MG63 (cell line): ENCODE results near the gene FAM120B. TPM values are rescaled to one million over a fixed set of nuclear protein-coding genes. Genes with fewer than 3 reads are reported as not detected.
A peak's percentile ranks its signal among the peaks of the same experiment; 100 is the strongest.

Experiments used
- DNase-seq: peaks from one replicate; pipeline ENCODE4 v3.0.0-alpha.2; 2020
- H3K27me3 ChIP-seq: fragments of 250-450 bp; sonication (Bioruptor Pico); 2 replicates; pipeline ENCODE4 v1.5.1; 2020; ENCODE audit warnings: mild to moderate bottlenecking, moderate library complexity
- H3K36me3 ChIP-seq: fragments of 250-450 bp; sonication (Bioruptor Pico); 2 replicates; pipeline ENCODE4 v1.5.1; 2020; ENCODE audit warnings: mild to moderate bottlenecking, moderate library complexity
- H3K4me3 ChIP-seq: fragments of 250-450 bp; sonication (Bioruptor Pico); 2 replicates; pipeline ENCODE4 v1.5.1; 2020; ENCODE audit warnings: mild to moderate bottlenecking, moderate library complexity
- H3K9me3 ChIP-seq: fragments of 250-450 bp; sonication (Bioruptor Pico); 2 replicates; pipeline ENCODE4 v1.5.1; 2020; ENCODE audit warnings: mild to moderate bottlenecking, moderate library complexity
- total RNA-seq: library from RNA; depleted of rRNA; stranded (reverse); fragments of >200 nt; shearing (Covaris generic); gene quantifications from 2 replicates; pipeline ENCODE4 v1.2.3, GENCODE V29; 2014; ENCODE audit warnings: low replicate concordance

The FAM120B gene
- total RNA-seq, 1 experiment from 2014 or later = 11.5 TPM

- Histone ChIP-seq H3K36me3 (no peaks in the 10 kb centered on the region), H3K4me3 (peak overlapping the region; percentile 31), H3K9me3 (no peaks in the 10 kb centered on the region), H3K27me3 (peaks cover 50% of the 10 kb centered on the region)
- peak; percentile 54 for DNase-seq
These were observed 15.1 kb upstream of the FAM120B start for GRCh38 chr6:170291271-170292110.

DNA sequence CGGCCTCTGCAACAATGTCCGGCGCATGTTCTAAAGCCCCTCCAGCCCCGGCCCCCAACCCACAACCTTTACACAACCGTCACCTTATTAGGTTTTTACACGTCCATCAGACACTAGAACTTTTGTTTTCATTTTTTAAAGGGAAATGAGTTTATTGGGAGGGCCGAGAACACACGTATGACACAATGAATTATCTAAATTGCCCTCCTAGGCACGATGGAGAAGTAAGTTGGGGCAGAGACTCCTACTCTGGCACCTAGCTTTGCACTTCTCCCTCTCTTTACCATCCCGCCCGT, 14.5 kb upstream of the FAM120B start:
- no peak overlapping the region for H3K4me3 ChIP-seq
- H3K36me3 ChIP-seq = no peaks in the 10 kb centered on the region
- DNase-seq = no peak
- no peaks in the 10 kb centered on the region for H3K9me3 ChIP-seq
- H3K27me3 ChIP-seq = peaks cover 50% of the 10 kb centered on the region

- Histone ChIP-seq H3K27me3 (peaks cover 50% of the 10 kb centered on the region), H3K36me3 (no peaks in the 10 kb centered on the region), H3K4me3 (no peak overlapping the region), H3K9me3 (no peaks in the 10 kb centered on the region)
- DNase-seq = no peak
These were observed 14.0 kb upstream of the FAM120B start for GRCh38 chr6:170292407-170293158.

GRCh38 chr6:170293341-170294231, 13.0 kb upstream of the FAM120B start:
- H3K27me3 ChIP-seq = peaks cover 50% of the 10 kb centered on the region
- H3K4me3 ChIP-seq = no peak overlapping the region
- H3K36me3 ChIP-seq = no peaks in the 10 kb centered on the region
- no peak for DNase-seq
- no peaks in the 10 kb centered on the region for H3K9me3 ChIP-seq

- no peaks in the 10 kb centered on the region for H3K9me3 ChIP-seq
- DNase-seq = no peak
- no peaks in the 10 kb centered on the region for H3K36me3 ChIP-seq
- peaks cover 50% of the 10 kb centered on the region for H3K27me3 ChIP-seq
- H3K4me3 ChIP-seq = no peak overlapping the region
These were observed 12.2 kb upstream of the FAM120B start for GRCh38 chr6:170294298-170294730.

DNA sequence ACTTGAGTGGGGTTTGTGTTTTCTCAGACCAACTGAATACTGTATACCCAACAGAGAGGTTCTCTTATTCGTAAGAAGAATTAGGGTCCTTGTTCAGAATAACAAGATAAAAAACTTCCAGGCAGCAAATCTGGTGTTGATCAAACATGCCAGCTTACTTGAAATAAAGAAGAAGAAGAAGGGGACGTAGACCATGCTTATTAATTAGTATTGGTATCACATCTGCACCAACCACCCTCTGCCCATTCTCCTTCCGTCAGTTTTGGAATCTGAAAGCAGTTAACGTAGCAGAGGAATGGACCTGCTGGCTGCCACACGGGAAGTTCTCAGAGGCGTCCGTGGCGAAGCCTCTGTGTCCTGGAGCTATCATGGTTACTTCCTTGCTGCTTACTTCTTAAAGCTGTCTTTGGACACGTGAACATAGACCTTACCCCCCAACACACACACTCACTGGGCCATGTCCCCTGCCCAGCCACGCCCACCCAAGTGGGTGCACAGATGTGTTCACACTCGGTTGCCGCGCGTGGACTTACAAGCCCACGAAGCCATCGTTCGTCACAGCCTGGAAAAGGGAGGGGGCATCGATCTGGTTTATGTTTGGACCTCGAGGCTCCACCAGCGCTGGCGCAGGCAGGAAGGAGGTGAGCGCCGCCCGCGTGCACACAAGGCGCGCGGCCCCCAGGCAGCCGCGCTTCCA, 11.6 kb upstream of the FAM120B start:
- H3K27me3 ChIP-seq = peaks cover 50% of the 10 kb centered on the region
- no peaks in the 10 kb centered on the region for H3K9me3 ChIP-seq
- H3K4me3 ChIP-seq = no peak overlapping the region; the same call in 1 of the 2 replicates
- no peak for DNase-seq
- no peaks in the 10 kb centered on the region for H3K36me3 ChIP-seq

DNA sequence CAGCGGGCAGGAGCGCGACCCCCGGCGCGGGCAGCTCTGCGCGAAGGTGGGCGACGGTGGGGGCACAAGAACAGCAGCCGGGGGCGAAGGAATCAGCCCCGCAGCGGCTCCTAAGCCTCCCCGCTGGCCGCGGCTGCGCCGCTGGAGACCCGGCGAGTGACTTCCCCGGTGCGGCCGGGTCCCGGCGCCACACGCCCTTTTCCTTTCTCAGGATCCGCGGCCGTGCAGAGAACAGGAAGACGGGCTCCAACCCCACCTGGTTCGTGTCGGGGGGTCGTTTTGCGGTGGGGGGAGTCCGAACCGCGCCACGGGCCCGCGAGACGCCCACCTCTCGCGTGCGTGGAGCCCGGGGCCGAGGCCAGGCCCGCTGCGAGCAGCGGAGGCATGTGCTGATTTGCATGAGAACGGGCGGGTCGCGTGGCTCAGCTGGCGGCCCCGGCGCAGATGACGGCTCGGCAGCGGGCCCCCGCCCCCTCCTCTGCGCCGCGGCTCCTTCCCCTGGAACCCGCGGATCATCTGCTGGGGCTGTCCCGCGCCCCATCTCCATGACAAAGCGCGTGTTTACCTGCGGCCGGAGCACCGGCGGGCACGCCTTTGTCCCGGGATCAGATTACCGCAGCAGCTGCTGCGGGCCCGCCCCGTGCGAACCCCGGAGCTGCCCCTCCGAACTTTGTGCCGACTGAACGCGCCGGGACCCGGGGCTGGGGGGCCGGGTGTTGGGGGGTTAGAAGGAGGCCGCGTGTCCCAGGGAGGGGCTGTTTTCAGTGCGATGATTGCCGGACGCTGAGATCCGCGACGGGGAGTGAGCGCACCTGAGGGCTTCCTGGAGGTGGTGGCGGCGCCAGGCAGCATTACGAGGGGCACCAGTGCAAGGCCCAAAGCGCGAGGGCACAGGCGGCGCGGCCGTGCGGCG, 10.8 kb upstream of the FAM120B start:
- peak; percentile 38 for DNase-seq
- Histone ChIP-seq H3K9me3 (no peaks in the 10 kb centered on the region), H3K36me3 (no peaks in the 10 kb centered on the region), H3K4me3 (peak overlapping the region; percentile 43), H3K27me3 (peaks cover 50% of the 10 kb centered on the region)

- no peaks in the 10 kb centered on the region; the same call in 1 of the 2 replicates for H3K9me3 ChIP-seq
- DNase-seq = no peak
- H3K4me3 ChIP-seq = no peak overlapping the region
- H3K27me3 ChIP-seq = peaks cover 47% of the 10 kb centered on the region
- H3K36me3 ChIP-seq = no peaks in the 10 kb centered on the region
These were observed 10.2 kb upstream of the FAM120B start for GRCh38 chr6:170296423-170296745.

- no peaks in the 10 kb centered on the region; the same call in 1 of the 2 replicates for H3K9me3 ChIP-seq
- peaks cover 41% of the 10 kb centered on the region for H3K27me3 ChIP-seq
- no peak overlapping the region for H3K4me3 ChIP-seq
- no peak for DNase-seq
- H3K36me3 ChIP-seq = no peaks in the 10 kb centered on the region
These were observed 9.6 kb upstream of the FAM120B start for GRCh38 chr6:170296746-170297575.

GRCh38 chr6:170297576-170298330, 8.8 kb upstream of the FAM120B start:
- Histone ChIP-seq H3K4me3 (no peak overlapping the region), H3K9me3 (no peaks in the 10 kb centered on the region; the same call in 1 of the 2 replicates), H3K36me3 (no peaks in the 10 kb centered on the region), H3K27me3 (peaks cover 33% of the 10 kb centered on the region)
- no peak for DNase-seq

DNA sequence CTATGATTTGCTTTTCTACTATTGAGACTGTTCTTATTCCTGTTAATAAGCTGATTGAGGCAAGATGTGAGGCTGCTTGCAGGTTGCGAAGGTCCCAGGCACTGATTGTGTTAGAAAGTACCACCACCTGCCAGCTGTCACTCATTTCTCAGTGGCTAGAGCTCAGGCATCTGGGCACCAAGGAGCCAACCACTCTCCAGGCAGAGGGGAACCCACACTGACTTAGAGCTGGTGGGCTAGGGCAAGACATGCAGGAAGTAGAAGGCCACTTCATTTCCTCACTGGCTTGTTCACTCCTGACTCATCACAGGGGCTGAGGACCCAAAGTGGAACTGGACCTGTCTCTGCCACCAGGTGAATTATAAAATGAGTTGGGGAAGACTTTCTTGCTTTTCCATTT, 7.9 kb upstream of the FAM120B start:
- H3K9me3 ChIP-seq = no peaks in the 10 kb centered on the region; the same call in 1 of the 2 replicates
- peaks cover 24% of the 10 kb centered on the region for H3K27me3 ChIP-seq
- no peak overlapping the region for H3K4me3 ChIP-seq
- no peak for DNase-seq
- H3K36me3 ChIP-seq = no peaks in the 10 kb centered on the region

DNA sequence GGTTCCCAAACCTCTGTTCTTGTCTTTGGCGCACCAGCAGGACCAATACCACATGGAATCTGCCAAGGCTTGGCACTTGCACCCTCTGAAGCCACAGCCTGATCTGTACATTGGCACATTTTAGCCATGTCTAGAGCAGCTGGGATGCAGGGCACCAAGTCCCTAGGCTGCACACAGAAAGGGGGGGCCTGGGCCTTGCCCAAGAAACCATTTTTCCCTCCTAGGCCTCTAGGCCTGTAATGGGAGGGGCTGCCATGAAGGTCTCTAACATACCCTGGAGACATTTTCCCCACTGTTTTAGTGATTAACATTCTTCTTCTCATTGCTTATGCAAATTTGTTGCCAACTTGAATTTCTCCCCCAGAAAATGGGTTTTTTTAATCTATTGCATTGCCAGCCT, 5.4 kb upstream of the FAM120B start:
- Histone ChIP-seq H3K27me3 (no peaks in the 10 kb centered on the region), H3K9me3 (no peaks in the 10 kb centered on the region; the same call in 1 of the 2 replicates), H3K4me3 (no peak overlapping the region), H3K36me3 (no peaks in the 10 kb centered on the region)
- no peak for DNase-seq

GRCh38 chr6:170305805-170306323, 694 bp upstream of the FAM120B start:
- no peak for DNase-seq
- H3K36me3 ChIP-seq = peaks cover 8% of the 10 kb centered on the region
- peak overlapping the region; percentile 98 for H3K4me3 ChIP-seq
- no peaks in the 10 kb centered on the region; the same call in 1 of the 2 replicates for H3K9me3 ChIP-seq
- no peaks in the 10 kb centered on the region for H3K27me3 ChIP-seq

- Histone ChIP-seq H3K9me3 (no peaks in the 10 kb centered on the region), H3K4me3 (peak overlapping the region; percentile 98), H3K36me3 (peaks cover 8% of the 10 kb centered on the region), H3K27me3 (no peaks in the 10 kb centered on the region)
- no peak for DNase-seq
These were observed 555 bp downstream of the FAM120B start for GRCh38 chr6:170307080-170307545.
